ENCODE results near the gene FYB2.

Gene FYB2

DNA sequence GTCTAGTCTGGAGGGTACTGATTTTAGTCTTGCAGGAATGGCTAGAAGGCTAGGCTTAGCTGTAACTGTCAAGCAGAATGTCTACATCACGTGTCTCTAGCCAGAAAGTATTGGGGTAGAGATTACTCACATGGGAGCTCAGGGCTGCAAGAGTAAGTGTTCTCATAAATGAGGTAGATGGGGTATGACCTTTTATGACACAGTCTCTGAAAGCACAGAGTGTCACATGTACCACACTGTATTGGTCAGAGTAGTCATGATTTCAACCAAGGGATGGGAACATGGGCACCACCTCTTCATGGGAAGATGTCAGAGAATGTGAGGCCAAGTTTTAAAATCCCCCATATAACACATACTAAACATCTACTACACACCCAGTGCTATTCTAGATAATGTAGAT is 2.9 kb downstream of the FYB2 start:
- Histone ChIP-seq H2AFZ (ENCODE audit: low read depth, low read length, severe bottlenecking) (no peak overlapping the region), H4K20me1 (ENCODE audit: low read depth, low read length) (no peaks in the 10 kb centered on the region), H3F3A (ENCODE audit: insufficient read depth) (no peaks in the 10 kb centered on the region), H3K27ac (ENCODE audit: low read depth, low read length) (no peak overlapping the region), H3K4me2 (ENCODE audit: low read depth, low read length, poor library complexity, severe bottlenecking) (no peak overlapping the region), H3K36me3 (ENCODE audit: low read length) (no peaks in the 10 kb centered on the region), H3K79me2 (ENCODE audit: insufficient read depth, low read length) (no peaks in the 10 kb centered on the region), H3K27me3 (ENCODE audit: low read length) (no peaks in the 10 kb centered on the region), H3K4me3 (ENCODE audit: insufficient read depth, low read length, poor library complexity, severe bottlenecking) (no peak overlapping the region), H3K9ac (ENCODE audit: low read length) (no peak overlapping the region), H3K9me3 (ENCODE audit: insufficient read depth, low read length) (no peaks in the 10 kb centered on the region), H3K9me2 (replicated peaks; ENCODE audit: insufficient read depth, low read length) (no peaks in the 10 kb centered on the region)
- TF ChIP-seq EZH2phosphoT487 (conservative IDR thresholded peaks at IDR 0.05; ENCODE audit: low read length) (no peak), CTCF (IDR thresholded peaks at IDR 0.05; ENCODE audit: insufficient read depth, low read length, poor library complexity, severe bottlenecking) (no peak)

DNA sequence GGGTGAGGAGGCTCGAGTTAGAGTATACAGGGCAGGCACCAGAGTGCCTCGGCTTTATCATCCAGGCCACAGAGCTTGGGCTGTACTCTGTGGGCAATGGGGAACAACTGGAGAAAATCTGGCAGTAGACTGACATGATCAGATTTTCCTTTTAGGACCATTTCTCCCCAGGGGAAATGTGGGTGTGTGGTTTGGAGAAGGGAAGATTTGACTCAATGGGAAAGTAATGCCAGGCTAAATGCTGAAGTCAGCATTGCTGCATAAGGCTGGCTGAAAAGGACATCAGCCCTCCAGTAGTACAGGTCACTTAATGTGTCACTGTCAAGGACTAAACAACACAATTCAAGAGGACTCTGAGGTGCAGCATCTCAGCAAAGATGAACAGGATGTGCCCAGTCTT is 5.0 kb downstream of the FYB2 start:
- Histone ChIP-seq H3K9me2 (replicated peaks; ENCODE audit: insufficient read depth, low read length) (no peaks in the 10 kb centered on the region), H3K9ac (ENCODE audit: low read length) (no peak overlapping the region), H3K4me3 (ENCODE audit: insufficient read depth, low read length, poor library complexity, severe bottlenecking) (no peak overlapping the region), H3K9me3 (ENCODE audit: insufficient read depth, low read length) (no peaks in the 10 kb centered on the region), H2AFZ (ENCODE audit: low read depth, low read length, severe bottlenecking) (no peak overlapping the region), H3K4me2 (ENCODE audit: low read depth, low read length, poor library complexity, severe bottlenecking) (no peak overlapping the region), H3F3A (ENCODE audit: insufficient read depth) (no peaks in the 10 kb centered on the region), H3K79me2 (ENCODE audit: insufficient read depth, low read length) (no peaks in the 10 kb centered on the region), H4K20me1 (ENCODE audit: low read depth, low read length) (no peaks in the 10 kb centered on the region), H3K36me3 (ENCODE audit: low read length) (no peaks in the 10 kb centered on the region), H3K27ac (ENCODE audit: low read depth, low read length) (no peak overlapping the region), H3K27me3 (ENCODE audit: low read length) (no peaks in the 10 kb centered on the region)
- TF ChIP-seq CTCF (IDR thresholded peaks at IDR 0.05; ENCODE audit: insufficient read depth, low read length, poor library complexity, severe bottlenecking) (no peak), EZH2phosphoT487 (conservative IDR thresholded peaks at IDR 0.05; ENCODE audit: low read length) (no peak)

DNA sequence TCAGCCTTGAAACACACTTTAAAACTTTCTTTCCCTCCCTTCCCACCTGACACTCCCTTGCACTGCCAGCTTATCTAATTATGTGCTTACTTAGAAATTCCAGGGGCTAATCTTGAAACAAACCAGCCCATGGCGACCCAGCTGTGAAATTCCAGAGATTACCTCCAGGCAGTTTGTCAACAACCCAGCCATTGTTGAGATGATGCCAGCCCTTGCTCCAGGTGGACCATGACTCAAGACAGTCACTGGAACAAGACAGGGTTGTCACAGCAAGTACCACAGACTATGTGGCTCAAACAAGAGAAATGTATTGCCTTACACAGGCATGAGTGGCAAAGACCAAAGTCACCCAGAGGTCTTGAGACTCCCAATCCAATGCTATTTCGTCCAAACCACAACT is 7.9 kb downstream of the FYB2 start:
- Histone ChIP-seq H3K4me2 (ENCODE audit: low read depth, low read length, poor library complexity, severe bottlenecking) (no peak overlapping the region), H3K27ac (ENCODE audit: low read depth, low read length) (no peak overlapping the region), H3K36me3 (ENCODE audit: low read length) (no peaks in the 10 kb centered on the region), H3K4me3 (ENCODE audit: insufficient read depth, low read length, poor library complexity, severe bottlenecking) (no peak overlapping the region), H3K9me3 (ENCODE audit: insufficient read depth, low read length) (no peaks in the 10 kb centered on the region), H3F3A (ENCODE audit: insufficient read depth) (no peaks in the 10 kb centered on the region), H4K20me1 (ENCODE audit: low read depth, low read length) (no peaks in the 10 kb centered on the region), H2AFZ (ENCODE audit: low read depth, low read length, severe bottlenecking) (no peak overlapping the region), H3K27me3 (ENCODE audit: low read length) (no peaks in the 10 kb centered on the region), H3K79me2 (ENCODE audit: insufficient read depth, low read length) (no peaks in the 10 kb centered on the region), H3K9ac (ENCODE audit: low read length) (no peak overlapping the region), H3K9me2 (replicated peaks; ENCODE audit: insufficient read depth, low read length) (no peaks in the 10 kb centered on the region)
- TF ChIP-seq CTCF (IDR thresholded peaks at IDR 0.05; ENCODE audit: insufficient read depth, low read length, poor library complexity, severe bottlenecking) (no peak), EZH2phosphoT487 (conservative IDR thresholded peaks at IDR 0.05; ENCODE audit: low read length) (no peak)

DNA sequence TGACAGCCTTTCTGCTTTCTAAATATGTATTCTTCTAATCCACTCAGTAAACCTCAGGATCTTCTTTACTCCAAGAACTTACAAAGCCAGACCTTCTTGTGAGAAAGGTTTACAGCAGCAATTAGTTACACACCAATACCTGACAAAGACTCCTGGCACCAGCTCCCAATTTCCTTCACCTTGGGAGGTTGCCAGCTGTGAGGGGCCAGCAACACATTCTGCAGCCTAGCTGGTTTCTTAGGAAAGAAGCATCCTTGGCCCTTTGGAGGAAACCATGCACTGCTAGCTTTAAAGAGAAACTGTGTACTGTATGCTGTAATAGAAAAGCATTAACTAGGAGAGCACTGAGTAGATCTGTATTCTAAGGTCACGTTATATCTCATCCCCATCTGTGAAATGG is 10.8 kb downstream of the FYB2 start:
- H3K79me2 ChIP-seq (ENCODE audit: insufficient read depth, low read length) = no peaks in the 10 kb centered on the region
- H3K4me2 ChIP-seq (ENCODE audit: low read depth, low read length, poor library complexity, severe bottlenecking) = no peak overlapping the region
- H3K4me3 ChIP-seq (ENCODE audit: insufficient read depth, low read length, poor library complexity, severe bottlenecking) = no peak overlapping the region
- no peaks in the 10 kb centered on the region for H3K27me3 ChIP-seq (ENCODE audit: low read length)
- H3K9ac ChIP-seq (ENCODE audit: low read length) = no peak overlapping the region
- H2AFZ ChIP-seq (ENCODE audit: low read depth, low read length, severe bottlenecking) = no peak overlapping the region
- TF ChIP-seq EZH2phosphoT487 (conservative IDR thresholded peaks at IDR 0.05; ENCODE audit: low read length) = no peak
- no peak overlapping the region for H3K27ac ChIP-seq (ENCODE audit: low read depth, low read length)
- no peaks in the 10 kb centered on the region for H3K9me2 ChIP-seq (replicated peaks; ENCODE audit: insufficient read depth, low read length)
- H3F3A ChIP-seq (ENCODE audit: insufficient read depth) = no peaks in the 10 kb centered on the region
- H3K9me3 ChIP-seq (ENCODE audit: insufficient read depth, low read length) = no peaks in the 10 kb centered on the region
- no peaks in the 10 kb centered on the region for H4K20me1 ChIP-seq (ENCODE audit: low read depth, low read length)
- no peaks in the 10 kb centered on the region for H3K36me3 ChIP-seq (ENCODE audit: low read length)

All from SU-DHL-6 (cell line).